ENCODE measurements around the gene HNRNPD. TPM values are rescaled to one million over a fixed set of nuclear protein-coding genes. Genes with fewer than 3 reads are reported as not detected.

Gene HNRNPD
- total and polyA plus RNA-seq, 2 of the 13 experiments (the other 11 are each of a cell fraction or from before 2014, with no cell fraction given) = 64.0 to 69.7 TPM

DNA sequence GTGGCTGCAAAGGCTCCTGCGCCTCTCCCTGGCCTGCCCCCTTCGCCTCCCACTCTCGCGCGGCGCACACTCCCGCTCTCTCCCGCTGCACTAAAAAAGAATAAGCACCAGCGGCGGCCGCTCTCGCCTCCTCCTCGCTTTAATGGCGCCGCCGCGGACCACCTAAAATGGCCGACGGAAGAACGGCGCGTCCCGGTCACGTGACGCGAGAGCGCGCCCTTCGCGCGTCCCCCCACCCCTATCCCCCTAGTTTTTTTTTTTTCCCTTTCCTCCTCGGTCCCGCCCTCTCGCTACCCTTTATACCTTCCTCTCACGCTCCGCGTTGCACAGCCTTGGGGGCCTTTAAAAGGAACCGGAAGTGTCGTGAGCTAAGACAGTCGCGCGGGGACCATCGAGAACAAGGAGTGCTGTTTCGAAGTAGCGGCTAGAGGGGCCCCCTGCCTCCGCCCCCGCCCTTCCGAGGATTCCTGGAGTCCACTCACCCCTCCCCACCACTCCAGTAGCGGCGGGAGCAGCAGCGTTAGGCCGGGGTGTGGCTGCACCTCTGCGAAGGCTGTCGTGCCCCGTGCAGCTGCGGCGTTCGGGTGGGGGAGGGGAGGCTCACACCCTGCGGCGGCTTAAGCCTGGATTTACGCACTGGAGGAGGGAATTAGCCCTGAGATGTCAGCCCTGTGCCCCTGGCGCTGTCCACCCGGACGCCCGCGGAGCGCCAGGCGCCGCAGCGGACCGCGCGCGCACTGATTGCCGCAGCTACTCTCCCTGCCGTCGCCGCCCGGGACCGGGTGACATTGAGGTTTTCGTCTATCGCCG, at the start of gene HNRNPD (continued):
- no peak for TF ChIP-seq FOXP1 (IDR thresholded peaks at IDR 0.05)
- no peak for TF ChIP-seq FOXP1 (CRISPR knock-in tag; IDR thresholded peaks at IDR 0.05)
- peak; percentile 41 for TF ChIP-seq SP5 (CRISPR knock-in tag; IDR thresholded peaks at IDR 0.05; ENCODE audit: borderline replicate concordance, low read depth)
- TF ChIP-seq ZNF264 (CRISPR knock-in tag; IDR thresholded peaks at IDR 0.05) = peak; percentile 83
- TF ChIP-seq ZNF781 (CRISPR knock-in tag; IDR thresholded peaks at IDR 0.05; ENCODE audit: borderline replicate concordance, not compliant biosample characterization) = peak; percentile 89
- TF ChIP-seq GTF2F1 (IDR thresholded peaks at IDR 0.05; ENCODE audit: low read length) = peak; percentile 68; the same call in 1 of the 2 replicates
- no peak for TF ChIP-seq HHEX (CRISPR knock-in tag; IDR thresholded peaks at IDR 0.05)
- TF ChIP-seq, protein P1, sequence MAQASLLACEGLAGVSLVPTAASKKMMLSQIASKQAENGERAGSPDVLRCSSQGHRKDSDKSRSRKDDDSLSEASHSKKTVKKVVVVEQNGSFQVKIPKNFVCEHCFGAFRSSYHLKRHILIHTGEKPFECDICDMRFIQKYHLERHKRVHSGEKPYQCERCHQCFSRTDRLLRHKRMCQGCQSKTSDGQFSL (CRISPR knock-in tag; IDR thresholded peaks at IDR 0.05) = peak; percentile 67; the same call in 1 of the 2 replicates
- TF ChIP-seq ZNF678 (CRISPR knock-in tag; IDR thresholded peaks at IDR 0.05) = peak; percentile 85; the same call in 1 of the 2 replicates
- TF ChIP-seq KDM6A (CRISPR knock-in tag; IDR thresholded peaks at IDR 0.05; ENCODE audit: low read depth) = peak; percentile 39; the same call in 1 of the 2 replicates
- TF ChIP-seq CC2D1A (CRISPR knock-in tag; IDR thresholded peaks at IDR 0.05) = no peak
- 0 out of 2 replicates have a peak, but pooled peaks have one; percentile 48 for TF ChIP-seq ZSCAN29 (CRISPR knock-in tag; conservative IDR thresholded peaks at IDR 0.05)
- TF ChIP-seq KLF13 (CRISPR knock-in tag; IDR thresholded peaks at IDR 0.05) = peak; percentile 38; the same call in 1 of the 2 replicates
- TF ChIP-seq NR2F1 (CRISPR knock-in tag; IDR thresholded peaks at IDR 0.05) = no peak
- peak; percentile 91; the same call in 1 of the 2 replicates for TF ChIP-seq TMF1 (CRISPR knock-in tag; IDR thresholded peaks at IDR 0.05; ENCODE audit: low read depth)
- TF ChIP-seq, protein P2, sequence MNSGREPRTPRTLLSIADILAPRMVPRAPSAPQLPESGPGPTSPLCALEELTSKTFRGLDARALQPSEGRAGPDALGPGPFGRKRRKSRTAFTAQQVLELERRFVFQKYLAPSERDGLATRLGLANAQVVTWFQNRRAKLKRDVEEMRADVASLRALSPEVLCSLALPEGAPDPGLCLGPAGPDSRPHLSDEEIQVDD (CRISPR knock-in tag; IDR thresholded peaks at IDR 0.05; ENCODE audit: borderline replicate concordance) = 0 out of 2 replicates have a peak, but pooled peaks have one; percentile 28
- TF ChIP-seq, protein P3, sequence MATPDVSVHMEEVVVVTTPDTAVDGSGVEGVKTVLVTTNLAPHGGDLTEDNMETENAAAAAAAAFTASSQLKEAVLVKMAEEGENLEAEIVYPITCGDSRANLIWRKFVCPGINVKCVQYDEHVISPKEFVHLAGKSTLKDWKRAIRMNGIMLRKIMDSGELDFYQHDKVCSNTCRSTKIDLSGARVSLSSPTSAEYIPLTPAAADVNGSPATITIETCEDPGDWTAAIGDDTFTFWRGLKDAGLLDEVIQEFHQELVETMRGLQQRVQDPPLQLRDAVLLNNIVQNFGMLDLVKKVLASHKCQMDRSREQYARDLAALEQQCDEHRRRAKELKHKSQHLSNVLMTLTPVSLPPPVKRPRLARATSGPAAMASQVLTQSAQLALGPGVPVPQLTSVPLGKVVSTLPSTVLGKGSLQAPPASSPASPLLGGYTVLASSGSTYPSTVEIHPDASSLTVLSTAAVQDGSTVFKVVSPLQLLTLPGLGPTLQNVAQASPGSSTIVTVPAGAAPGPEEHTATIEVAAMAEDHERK (CRISPR knock-in tag; IDR thresholded peaks at IDR 0.05; ENCODE audit: low read depth) = peak; percentile 48; the same call in 1 of the 2 replicates
- TF ChIP-seq ATAD3A (CRISPR knock-in tag; IDR thresholded peaks at IDR 0.05) = peak; percentile 62; the same call in 1 of the 2 replicates
- TF ChIP-seq, protein P4, sequence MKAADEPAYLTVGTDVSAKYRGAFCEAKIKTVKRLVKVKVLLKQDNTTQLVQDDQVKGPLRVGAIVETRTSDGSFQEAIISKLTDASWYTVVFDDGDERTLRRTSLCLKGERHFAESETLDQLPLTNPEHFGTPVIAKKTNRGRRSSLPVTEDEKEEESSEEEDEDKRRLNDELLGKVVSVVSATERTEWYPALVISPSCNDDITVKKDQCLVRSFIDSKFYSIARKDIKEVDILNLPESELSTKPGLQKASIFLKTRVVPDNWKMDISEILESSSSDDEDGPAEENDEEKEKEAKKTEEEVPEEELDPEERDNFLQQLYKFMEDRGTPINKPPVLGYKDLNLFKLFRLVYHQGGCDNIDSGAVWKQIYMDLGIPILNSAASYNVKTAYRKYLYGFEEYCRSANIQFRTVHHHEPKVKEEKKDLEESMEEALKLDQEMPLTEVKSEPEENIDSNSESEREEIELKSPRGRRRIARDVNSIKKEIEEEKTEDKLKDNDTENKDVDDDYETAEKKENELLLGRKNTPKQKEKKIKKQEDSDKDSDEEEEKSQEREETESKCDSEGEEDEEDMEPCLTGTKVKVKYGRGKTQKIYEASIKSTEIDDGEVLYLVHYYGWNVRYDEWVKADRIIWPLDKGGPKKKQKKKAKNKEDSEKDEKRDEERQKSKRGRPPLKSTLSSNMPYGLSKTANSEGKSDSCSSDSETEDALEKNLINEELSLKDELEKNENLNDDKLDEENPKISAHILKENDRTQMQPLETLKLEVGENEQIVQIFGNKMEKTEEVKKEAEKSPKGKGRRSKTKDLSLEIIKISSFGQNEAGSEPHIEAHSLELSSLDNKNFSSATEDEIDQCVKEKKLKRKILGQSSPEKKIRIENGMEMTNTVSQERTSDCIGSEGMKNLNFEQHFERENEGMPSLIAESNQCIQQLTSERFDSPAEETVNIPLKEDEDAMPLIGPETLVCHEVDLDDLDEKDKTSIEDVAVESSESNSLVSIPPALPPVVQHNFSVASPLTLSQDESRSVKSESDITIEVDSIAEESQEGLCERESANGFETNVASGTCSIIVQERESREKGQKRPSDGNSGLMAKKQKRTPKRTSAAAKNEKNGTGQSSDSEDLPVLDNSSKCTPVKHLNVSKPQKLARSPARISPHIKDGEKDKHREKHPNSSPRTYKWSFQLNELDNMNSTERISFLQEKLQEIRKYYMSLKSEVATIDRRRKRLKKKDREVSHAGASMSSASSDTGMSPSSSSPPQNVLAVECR (CRISPR knock-in tag; IDR thresholded peaks at IDR 0.05; ENCODE audit: borderline replicate concordance) = peak; percentile 93
- no peak for TF ChIP-seq RARG (CRISPR knock-in tag; IDR thresholded peaks at IDR 0.05; ENCODE audit: low read depth)
- TF ChIP-seq SRY (CRISPR knock-in tag; IDR thresholded peaks at IDR 0.05) = no peak; the same call in 1 of the 2 replicates
- TF ChIP-seq ZFP82 (CRISPR knock-in tag; IDR thresholded peaks at IDR 0.05; ENCODE audit: borderline replicate concordance) = peak; percentile 64; the same call in 1 of the 2 replicates

Measured in HepG2 (cell line).